ENCODE measurements around the gene ETFA. TPM values are rescaled to one million over a fixed set of nuclear protein-coding genes. Genes with fewer than 3 reads are reported as not detected.

The ETFA gene
- total and polyA plus RNA-seq, 10 of the 15 experiments (the other 5 are each of a cell fraction or from before 2014, with no cell fraction given): 114 to 331 (median 152) TPM

DNA sequence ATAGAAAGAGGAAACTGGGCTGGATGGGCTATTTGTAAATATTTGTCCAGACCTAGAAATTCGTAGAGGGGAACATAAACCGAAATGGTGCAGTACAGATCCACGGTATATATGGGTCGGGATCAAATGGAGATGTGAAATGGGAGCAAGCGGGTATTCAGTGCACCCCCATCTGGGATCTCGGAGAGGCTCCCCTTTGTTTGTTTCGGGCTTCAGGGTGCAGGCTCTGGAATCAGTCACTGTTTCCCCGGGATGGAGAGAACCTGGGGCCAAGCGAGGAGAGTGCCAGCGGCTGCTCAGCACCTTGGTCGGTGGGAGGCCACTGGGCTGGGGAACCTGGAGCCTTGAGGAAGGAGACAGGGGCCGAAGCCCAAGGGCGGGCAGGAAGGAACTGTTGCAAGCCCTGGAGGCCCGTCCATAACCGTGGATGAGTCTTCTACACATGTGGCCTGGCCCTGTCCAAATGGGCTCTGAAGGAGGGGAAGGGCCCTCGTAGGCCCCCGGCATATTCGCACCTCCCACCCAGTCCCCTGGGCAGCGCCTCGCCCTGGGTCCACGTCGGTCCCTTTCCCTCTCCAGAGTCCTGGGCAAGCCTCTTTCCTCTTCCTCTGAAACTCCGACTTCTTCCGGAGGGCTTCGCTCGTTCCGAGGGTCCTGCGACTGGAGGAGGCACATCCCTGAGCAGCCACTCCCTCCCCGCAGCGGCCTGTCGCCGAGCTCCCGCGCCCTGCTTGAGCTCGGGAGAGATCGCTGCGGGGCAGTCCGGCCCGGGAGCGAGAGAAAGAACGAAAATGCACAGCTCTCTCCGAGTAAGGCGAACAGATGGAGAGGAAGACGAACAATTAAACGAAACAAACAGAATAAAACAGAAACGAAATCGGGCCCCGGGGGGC lies 28.3 kb upstream of the ETFA start:
- H3K4me1 ChIP-seq (ENCODE audit: control insufficient read depth, insufficient read depth, low read length): peaks cover 29% of the 10 kb centered on the region
- CTCF ChIA-PET: no interaction called here
- in situ Hi-C loops (cut with MboI): no loop called here
- no peak for TF ChIP-seq HDAC6 (IDR thresholded peaks at IDR 0.05; ENCODE audit: unreplicated experiment)
- TF ChIP-seq, protein P1, sequence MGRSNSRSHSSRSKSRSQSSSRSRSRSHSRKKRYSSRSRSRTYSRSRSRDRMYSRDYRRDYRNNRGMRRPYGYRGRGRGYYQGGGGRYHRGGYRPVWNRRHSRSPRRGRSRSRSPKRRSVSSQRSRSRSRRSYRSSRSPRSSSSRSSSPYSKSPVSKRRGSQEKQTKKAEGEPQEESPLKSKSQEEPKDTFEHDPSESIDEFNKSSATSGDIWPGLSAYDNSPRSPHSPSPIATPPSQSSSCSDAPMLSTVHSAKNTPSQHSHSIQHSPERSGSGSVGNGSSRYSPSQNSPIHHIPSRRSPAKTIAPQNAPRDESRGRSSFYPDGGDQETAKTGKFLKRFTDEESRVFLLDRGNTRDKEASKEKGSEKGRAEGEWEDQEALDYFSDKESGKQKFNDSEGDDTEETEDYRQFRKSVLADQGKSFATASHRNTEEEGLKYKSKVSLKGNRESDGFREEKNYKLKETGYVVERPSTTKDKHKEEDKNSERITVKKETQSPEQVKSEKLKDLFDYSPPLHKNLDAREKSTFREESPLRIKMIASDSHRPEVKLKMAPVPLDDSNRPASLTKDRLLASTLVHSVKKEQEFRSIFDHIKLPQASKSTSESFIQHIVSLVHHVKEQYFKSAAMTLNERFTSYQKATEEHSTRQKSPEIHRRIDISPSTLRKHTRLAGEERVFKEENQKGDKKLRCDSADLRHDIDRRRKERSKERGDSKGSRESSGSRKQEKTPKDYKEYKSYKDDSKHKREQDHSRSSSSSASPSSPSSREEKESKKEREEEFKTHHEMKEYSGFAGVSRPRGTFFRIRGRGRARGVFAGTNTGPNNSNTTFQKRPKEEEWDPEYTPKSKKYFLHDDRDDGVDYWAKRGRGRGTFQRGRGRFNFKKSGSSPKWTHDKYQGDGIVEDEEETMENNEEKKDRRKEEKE (IDR thresholded peaks at IDR 0.05): no peak
- no peak for TF ChIP-seq ZBED1 (IDR thresholded peaks at IDR 0.05; ENCODE audit: borderline replicate concordance)
- no peak for TF ChIP-seq CHD1 (IDR thresholded peaks at IDR 0.05; ENCODE audit: low read depth, low read length)
- TF ChIP-seq FOXM1 (IDR thresholded peaks at IDR 0.05; ENCODE audit: low read depth, low read length): no peak
- TF ChIP-seq WRNIP1 (IDR thresholded peaks at IDR 0.05; ENCODE audit: borderline replicate concordance, low read depth, low read length): no peak
- TF ChIP-seq, protein P2, sequence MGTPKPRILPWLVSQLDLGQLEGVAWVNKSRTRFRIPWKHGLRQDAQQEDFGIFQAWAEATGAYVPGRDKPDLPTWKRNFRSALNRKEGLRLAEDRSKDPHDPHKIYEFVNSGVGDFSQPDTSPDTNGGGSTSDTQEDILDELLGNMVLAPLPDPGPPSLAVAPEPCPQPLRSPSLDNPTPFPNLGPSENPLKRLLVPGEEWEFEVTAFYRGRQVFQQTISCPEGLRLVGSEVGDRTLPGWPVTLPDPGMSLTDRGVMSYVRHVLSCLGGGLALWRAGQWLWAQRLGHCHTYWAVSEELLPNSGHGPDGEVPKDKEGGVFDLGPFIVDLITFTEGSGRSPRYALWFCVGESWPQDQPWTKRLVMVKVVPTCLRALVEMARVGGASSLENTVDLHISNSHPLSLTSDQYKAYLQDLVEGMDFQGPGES (IDR thresholded peaks at IDR 0.05): no peak
- TF ChIP-seq MTA3 (IDR thresholded peaks at IDR 0.05; ENCODE audit: borderline replicate concordance, low read length): no peak
- no peak for TF ChIP-seq DPF2 (IDR thresholded peaks at IDR 0.05)
- TF ChIP-seq, protein P3, sequence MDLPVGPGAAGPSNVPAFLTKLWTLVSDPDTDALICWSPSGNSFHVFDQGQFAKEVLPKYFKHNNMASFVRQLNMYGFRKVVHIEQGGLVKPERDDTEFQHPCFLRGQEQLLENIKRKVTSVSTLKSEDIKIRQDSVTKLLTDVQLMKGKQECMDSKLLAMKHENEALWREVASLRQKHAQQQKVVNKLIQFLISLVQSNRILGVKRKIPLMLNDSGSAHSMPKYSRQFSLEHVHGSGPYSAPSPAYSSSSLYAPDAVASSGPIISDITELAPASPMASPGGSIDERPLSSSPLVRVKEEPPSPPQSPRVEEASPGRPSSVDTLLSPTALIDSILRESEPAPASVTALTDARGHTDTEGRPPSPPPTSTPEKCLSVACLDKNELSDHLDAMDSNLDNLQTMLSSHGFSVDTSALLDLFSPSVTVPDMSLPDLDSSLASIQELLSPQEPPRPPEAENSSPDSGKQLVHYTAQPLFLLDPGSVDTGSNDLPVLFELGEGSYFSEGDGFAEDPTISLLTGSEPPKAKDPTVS (IDR thresholded peaks at IDR 0.05; ENCODE audit: low read depth, low read length): no peak
- TF ChIP-seq ZNF24 (IDR thresholded peaks at IDR 0.05): no peak
- TF ChIP-seq SUPT20H (IDR thresholded peaks at IDR 0.05; ENCODE audit: borderline replicate concordance, control insufficient read depth, low read depth, low read length): no peak
- no peak for TF ChIP-seq CBX5 (IDR thresholded peaks at IDR 0.05; ENCODE audit: low read depth)
- no peak for TF ChIP-seq KAT2A (conservative IDR thresholded peaks at IDR 0.05; ENCODE audit: control insufficient read depth, low read depth, low read length)
- TF ChIP-seq, protein P4, sequence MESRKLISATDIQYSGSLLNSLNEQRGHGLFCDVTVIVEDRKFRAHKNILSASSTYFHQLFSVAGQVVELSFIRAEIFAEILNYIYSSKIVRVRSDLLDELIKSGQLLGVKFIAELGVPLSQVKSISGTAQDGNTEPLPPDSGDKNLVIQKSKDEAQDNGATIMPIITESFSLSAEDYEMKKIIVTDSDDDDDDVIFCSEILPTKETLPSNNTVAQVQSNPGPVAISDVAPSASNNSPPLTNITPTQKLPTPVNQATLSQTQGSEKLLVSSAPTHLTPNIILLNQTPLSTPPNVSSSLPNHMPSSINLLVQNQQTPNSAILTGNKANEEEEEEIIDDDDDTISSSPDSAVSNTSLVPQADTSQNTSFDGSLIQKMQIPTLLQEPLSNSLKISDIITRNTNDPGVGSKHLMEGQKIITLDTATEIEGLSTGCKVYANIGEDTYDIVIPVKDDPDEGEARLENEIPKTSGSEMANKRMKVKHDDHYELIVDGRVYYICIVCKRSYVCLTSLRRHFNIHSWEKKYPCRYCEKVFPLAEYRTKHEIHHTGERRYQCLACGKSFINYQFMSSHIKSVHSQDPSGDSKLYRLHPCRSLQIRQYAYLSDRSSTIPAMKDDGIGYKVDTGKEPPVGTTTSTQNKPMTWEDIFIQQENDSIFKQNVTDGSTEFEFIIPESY (IDR thresholded peaks at IDR 0.05): no peak
- no peak for TF ChIP-seq SIX5 (IDR thresholded peaks at IDR 0.05; ENCODE audit: low read depth, low read length, severe bottlenecking)
- no peak for TF ChIP-seq RB1 (IDR thresholded peaks at IDR 0.05; ENCODE audit: borderline replicate concordance)

More for the DNA sequence above, 28.3 kb upstream of the ETFA start:
- peak overlapping the region; percentile 43 for H3K27ac ChIP-seq (ENCODE audit: control insufficient read depth, insufficient read depth)
- SMC1A ChIA-PET (ENCODE audit: uncharacterized antibody, unreplicated experiment): no interaction called here
- peak overlapping the region; percentile 73 for H3K4me3 ChIP-seq
- FAIRE-seq (no peak), DNase-seq (ENCODE audit: low read depth, low spot score) (no peak), ATAC-seq (peak; percentile 4; the same call in 1 of the 3 replicates)
- H4K20me1 ChIP-seq (ENCODE audit: control insufficient read depth, insufficient read depth): no peaks in the 10 kb centered on the region
- no peaks in the 10 kb centered on the region; the same call in 1 of the 2 replicates for H3K79me2 ChIP-seq (ENCODE audit: control insufficient read depth, insufficient read depth, low read length)
- peaks cover 24 to 26% of the 10 kb centered on the region in 2 experiments for H3K27me3 ChIP-seq (replicated peaks in 1 of 2; ENCODE audit: control insufficient read depth in 2 of 2, insufficient read depth in 2 of 2, low read length in 1 of 2)
- whole genome bisulfite sequencing (ENCODE audit: insufficient coverage, insufficient replicate concordance, low lambda C conversion rate, missing lambda C conversion rate): 23% methylated on average over 44 of the region's 48 CpGs
- no peaks in the 10 kb centered on the region for H3K36me3 ChIP-seq (ENCODE audit: control insufficient read depth in 2 of 2, insufficient read depth in 2 of 2, low read length in 1 of 2)
- POLR2A ChIA-PET: no interaction called here
- intact Hi-C loops (cut with micrococcal nuclease; ENCODE audit: unreplicated experiment): loop anchor here (5.0 kb wide), 1 partner anchor 147 kb away; no protein-coding TSS in a partner anchor
- peak overlapping the region; percentile 73 for H2AFZ ChIP-seq (ENCODE audit: control insufficient read depth, low read depth, low read length)
- no peaks in the 10 kb centered on the region; the same call in 1 of the 3 replicates for H3K9me3 ChIP-seq (replicated peaks; ENCODE audit: control insufficient read depth, insufficient read depth, low read length)
- H3K9ac ChIP-seq (ENCODE audit: control insufficient read depth, insufficient read depth, low read length): peak overlapping the region; percentile 32
- H3K4me2 ChIP-seq (ENCODE audit: control insufficient read depth, insufficient read depth): peak overlapping the region; percentile 96
- BruUV-seq (replicated peaks): no TSS peak
- RAD21 ChIA-PET (ENCODE audit: unreplicated experiment): no interaction called here

Measured in GM12878 (cell line).